ENCODE results near the gene ZDHHC22.

The ZDHHC22 gene

DNA sequence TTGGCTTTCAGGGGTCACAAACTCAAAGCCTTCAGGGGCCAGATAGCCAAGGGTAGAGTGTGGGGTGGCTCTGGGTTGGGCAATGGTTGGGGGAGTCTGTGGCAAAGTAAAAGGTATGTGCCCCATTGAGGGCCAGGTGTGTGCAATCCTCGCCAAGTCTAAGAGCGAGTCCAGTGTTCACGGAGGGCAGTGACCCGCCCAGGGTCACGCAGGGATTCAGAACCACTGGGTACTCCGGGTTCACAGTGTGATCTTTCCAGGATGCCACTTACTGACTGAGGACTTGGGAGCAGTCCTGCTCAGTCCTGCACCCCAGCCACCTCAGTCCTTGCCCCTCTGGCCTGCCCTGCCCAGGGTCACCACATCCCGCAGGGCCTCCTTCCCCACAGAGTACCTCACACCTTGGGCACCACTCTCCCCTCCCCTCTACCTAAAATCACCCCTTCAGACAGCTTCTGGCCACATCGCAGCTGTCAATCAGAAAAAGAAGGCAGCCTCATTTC is 15.7 kb downstream of the ZDHHC22 start:
- DNase-seq, result no peak

DNA sequence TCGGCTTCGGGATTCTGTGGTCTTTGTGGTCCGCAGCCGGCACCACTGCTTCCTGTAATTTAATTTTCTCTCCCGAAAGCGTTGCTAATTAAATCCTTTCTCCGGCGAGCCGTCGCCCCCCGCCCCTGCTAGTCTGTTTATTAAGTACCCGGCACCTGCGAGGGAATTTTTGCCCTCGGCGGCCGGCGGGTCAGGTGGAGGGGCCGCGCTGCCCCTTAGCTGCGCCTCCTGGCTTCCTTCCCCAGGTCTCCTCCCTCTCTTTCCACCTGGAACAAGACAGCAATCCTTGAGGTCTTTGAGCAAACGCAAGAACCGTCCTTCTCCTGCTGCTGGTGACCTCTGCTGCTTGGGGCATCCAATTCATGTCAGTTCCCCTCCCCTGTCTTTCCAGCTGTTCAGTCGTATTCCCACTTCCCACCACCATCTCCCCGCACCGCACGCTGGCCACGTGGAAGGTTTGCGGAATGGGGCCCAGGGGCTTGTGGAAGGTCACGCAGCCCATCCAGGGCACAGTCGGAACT is 16.2 kb downstream of the ZDHHC22 start:
- DNase-seq, result no peak

DNA sequence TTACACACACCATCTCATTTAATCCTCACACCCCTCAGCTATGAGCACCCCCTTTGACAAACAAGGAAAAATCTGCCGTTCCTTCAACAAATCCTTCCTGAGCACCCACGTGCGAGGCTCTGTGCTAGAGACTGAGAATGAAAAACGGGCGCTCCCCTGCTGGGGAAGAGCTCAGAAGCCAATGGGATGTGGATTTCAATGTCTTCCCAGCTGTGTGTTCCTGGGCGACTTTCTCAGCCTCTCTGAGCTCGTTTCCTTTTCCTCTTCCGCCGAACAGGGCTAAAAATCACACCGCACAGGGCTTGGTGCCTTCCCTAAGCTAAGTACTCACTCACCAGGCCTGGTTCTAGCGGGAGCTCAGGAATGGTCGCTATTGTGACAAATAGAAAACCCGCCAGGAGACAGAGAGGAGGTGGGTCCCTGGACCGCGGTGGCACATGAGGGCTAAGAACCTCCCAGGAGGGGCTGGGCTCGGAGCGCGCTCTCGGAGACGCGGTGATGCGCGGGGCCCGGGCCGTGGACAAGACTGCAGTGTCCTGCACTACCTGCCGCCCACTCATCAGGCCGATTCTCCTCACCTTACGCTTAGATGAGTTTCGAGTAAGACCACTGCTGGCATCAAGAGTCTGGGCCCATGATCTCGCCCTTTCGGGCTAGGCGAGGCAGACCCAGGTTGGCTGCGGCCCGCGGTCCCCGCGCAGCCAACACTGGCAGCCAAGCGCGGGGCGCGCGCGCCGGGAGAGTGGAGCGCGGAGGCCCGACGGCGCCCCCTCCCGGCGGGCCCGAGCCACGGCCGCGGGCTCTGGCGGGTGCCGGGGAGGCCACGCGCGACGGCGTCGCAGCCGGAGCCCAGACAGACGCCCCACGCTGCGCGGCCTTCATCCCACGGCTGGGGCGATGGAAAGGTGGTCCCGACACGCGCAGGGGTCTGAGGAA is 17.0 kb downstream of the ZDHHC22 start:
- peak in 1 of 2 experiments; percentile 41 for DNase-seq

DNA sequence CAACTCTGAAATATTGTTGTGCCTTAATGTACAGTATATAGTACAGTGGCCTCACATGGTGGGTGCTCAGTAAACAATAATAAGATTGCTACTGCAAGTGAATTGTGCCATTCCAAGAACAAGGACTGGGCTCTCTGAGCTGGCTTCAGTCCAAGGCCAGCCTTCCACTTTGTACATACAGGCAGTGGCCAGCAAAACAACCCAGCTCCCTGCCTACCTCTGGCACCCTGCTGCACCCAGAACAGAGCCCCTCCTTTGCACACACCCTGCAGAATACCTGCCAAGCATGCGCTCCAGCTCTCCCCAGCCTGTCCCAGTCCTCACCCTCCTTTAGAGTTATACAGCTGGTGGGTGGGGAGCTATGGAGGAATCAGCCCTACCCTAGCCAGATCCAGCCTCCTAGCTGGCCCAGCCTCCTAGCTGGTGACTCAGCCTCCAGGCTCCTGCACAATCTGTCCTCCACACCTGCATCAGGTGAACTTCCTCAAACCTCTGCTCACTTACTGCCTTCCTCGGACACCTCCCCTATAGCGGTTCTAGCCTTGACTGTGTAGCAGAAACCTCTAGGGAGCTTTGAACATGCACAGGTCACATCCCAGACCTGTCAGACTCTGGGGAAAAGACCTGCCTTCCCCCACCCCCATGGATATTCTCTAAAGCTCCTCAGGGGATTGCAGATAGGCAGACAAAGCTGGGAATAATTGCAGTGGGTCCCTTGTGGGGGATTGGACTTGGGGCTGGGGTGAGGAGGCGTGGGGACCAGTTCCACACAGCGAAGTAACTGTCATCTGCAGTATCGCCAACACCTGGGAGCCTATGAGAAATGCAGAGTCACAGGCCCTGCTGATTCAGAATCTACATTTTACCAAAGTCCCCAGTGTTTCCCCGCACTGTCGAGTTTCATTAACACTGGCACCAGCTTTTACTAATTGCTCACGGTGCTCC is 17.9 kb downstream of the ZDHHC22 start:
- DNase-seq, result peak in 1 of 2 experiments; percentile 66

DNA sequence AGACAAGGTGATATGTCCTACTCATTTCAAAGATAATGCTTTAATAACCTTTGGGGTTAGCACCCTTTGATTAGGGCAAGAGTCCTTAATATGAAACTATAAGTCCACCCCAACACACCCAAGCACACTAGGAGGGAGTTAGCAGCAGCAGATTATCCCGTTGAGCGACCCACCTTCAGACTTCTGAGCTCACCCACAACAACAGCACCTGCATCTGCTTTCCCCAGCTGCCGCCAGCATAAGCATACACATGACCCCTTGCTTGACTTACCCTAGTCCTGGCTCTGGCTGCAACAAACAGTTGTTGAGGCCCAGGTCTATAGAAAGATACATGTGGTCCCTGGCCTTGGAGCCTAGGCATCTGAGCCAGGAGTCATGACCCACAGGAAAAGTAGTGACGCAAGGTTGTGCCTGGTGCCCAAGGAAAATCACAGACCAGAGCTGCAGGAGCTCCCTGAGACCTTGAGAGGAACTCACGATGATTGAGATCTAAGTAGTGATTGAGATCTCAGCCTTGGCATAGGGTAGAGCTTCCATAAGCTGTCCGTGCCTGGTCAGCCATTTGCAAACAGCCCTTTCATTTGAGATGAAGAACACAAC is 19.0 kb downstream of the ZDHHC22 start:
- DNase-seq, result no peak

DNA sequence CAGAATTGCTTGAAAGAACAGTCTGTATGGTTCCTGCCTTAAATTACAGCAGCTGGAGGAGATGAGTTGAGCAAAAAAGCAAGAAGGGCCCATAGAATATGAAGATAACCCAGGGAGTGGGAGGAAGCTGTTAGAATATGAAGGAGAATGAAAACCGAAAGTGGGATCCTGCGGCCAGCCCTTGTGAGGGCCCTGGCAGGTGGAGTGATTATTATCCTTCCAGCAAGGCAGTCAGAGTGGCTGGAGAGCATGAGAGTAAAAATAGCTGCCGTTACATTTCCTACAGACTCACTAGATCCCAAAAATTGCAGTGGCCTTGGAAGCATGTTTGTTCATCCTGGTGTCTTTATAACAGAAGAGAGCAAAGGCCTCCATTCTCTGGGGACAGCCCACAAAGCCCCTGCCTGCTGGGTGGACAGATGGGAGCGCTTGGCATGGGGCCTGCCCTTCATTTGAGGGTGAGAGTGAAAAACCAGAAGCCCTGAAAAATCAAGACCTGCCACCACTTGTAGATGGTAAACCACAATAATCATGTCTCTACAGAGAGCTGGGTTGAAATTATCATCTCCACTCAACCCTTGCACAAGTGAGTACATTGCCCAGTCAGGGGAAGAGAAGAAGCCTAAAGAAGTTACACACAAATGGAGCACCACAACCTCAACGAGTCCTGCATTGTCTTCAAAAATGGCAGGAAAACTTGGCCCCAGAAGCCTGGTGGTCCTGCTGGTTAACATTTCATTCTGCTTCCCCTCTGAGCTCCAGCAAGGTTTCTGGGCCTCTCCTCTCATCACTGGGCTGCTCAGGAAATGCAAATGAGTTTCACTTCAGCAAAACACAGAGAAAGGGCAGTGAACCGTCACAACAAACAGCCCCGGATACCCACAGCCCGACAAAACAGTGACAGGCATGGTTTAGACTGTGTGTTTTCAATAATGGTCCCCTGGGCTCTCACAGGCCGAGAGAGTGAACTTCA is 20.5 kb downstream of the ZDHHC22 start:
- peak in 1 of 2 experiments; percentile 30 for DNase-seq

DNA sequence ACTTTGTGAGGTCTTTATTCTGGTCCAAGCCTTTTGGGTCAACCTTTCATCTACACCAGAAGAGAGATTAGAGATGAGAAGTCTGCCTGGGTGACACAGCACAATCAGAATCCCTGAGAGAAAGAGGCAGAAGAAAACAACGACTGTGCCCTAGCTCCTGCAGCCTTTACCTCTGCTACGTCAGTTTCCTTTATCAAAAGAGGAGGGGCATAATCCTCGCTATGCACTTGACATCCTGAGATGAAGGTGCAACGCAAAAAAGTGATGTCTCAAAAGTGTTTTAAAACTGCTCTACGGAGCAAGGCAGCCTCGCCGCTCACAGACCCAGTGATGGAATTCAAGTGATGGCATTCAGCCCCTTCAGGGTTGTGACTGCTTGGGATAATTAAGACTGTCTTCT is 21.7 kb downstream of the ZDHHC22 start:
- DNase-seq, result no peak

DNA sequence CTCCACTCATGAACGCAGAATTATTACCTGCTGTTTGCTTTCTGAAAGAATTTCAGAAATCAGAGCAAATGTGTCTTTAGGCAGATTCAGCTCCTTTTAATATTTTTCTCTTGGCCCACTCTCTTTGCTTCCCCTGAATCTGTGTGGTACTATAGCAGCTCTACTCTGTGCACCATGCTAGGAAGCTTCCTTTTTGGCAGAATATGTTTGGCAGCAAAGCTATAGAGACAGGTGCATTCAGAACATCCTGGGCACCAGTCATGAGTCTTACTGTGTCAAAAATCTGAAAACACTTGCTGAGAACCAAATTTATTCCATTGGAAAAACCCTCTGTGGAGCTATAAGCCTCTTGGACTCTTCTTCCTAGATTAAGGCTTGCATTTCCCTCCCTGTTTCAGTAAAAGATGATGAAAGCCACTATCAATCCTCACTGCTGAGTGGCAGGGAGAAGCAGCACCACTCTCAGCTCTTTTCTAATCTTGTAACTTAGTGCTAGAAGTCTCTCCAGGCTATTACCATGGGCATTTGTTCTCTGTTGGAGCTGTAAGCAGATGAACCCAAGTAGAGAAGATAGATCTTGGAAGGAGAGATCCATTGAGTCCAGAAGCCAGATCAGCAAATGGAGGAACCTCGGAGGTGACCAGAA is 25.3 kb downstream of the ZDHHC22 start:
- no peak for DNase-seq

DNA sequence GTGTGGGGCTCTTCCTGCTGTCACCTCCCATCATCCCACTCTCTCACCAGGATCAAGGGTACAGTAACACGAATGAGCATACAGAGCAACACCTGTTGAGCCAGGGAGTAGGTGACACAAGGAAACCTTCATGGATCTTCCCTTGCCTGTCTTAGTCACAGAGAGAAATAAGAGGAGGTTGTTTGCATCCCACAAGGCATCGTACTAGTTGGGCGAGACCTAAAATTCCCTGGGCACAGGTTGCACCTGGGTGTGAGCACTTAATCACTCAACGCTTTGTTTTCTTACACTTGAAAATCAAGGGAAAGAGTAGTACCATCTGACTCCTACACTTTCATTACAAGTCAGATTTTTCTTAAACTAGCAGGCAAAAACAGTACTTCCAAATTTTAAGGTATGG is 27.0 kb downstream of the ZDHHC22 start:
- DNase-seq, result no peak

DNA sequence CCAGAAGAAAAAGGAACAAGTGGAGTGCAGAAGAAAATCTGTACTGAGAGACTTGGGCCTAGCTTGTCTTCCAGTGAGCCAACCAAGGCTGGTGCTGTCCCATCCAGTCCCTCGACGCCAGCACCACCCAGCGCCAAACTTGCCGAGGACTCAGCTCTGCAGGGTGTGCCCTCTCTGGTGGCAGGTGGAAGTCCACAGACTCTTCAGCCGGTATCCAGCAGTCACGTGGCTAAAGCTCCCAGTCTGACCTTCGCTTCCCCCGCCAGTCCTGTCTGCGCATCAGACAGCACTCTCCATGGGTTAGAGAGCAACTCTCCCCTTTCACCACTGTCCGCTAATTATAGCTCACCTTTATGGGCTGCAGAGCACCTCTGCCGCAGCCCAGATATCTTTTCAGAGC is 27.9 kb downstream of the ZDHHC22 start:
- DNase-seq, result no peak

DNA sequence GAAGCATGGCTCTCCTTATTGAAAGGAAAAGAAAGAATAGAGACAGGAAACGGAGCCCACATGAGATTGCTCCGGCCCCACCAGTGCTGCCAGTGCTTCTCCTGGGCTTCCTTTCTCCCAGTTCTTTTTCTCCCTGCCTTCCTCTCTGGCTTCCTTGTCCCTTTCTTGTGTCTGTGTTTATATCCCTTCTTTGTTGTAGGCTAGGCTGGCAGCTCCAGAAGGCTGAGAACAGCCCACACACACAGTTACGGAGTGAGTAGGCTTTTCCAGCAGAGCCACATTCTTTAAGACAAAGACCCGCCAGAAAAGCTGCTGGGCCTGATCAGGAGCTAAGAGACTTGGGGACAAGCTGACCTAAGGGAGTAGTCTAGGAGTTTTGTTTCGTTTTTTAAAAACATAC is 30.6 kb downstream of the ZDHHC22 start:
- no peak for DNase-seq

DNA sequence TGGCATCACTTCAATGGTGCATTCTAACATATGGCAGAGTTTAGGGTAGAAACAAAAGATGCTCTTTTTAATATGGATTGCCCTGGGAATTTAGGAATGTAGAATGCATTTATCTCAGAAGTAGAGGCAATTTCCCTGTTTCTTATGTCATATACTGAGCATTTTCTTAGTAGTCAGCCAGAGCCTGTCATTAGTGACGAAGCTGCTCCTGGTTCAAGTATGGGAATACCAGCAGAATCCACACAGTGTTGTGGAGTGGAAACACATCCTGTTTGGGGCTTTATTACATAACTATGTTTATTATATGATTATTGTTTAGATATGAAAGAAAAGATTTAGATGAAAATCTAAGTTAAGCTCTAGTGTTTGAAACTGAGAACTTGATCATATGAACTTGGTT is 31.3 kb downstream of the ZDHHC22 start:
- DNase-seq, result no peak

DNA sequence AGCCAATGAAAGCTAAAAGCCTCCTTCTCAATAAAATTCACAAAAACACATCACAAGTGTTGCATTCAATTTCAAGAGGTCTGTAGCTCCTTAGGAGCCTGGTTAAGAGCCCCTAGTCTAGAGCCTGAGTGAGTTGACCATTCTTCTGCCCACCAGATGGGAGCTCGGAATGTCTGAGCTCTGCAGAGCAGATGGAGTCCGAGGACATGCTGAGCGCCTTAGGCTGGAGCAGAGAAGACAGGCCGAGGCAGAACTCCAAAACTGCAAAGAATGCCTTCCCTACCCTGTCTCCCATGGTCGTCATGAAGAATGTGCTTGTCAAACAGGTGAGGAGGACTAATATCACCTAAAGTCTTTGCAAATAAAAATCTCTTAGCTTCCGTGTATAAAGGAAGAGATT is 31.9 kb downstream of the ZDHHC22 start:
- no peak for DNase-seq

DNA sequence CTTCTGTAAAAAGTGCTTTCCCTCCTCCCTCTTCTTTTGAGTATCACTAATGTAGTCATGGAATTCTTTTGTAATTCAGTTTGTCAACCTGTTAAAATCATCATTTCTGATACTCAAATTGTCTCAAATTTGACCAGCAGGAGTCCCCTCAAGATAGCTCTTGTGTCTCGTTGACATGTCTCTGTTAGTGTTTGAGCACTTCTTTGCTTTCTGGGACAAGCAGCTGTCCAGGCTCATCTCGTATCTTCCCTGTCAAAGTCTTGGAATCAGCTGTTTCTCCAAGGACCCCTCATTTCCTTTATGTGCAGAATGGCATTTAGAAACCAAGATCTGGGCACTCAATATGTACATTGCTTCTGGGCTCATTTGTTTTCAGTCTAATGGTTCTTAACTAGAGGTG is 32.8 kb downstream of the ZDHHC22 start:
- no peak for DNase-seq

DNA sequence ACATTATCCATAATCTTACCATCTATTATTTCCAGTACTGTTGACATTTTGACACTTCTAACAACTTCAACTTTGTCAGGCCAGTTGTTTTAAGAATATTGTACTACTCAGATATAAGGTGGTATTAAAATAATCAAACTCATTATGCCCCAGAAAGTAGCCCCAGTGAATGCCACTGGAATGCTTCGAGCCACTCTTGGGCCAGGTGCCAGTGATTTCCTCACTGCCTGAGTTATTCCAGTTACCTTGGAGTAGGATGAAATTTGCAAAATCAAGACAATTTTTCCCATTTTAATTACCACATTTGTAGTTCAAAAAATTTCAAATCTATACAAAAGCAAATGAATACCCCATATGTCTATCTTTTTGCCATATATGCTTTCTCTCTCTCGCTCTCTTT is 34.4 kb downstream of the ZDHHC22 start:
- no peak for DNase-seq

DNA sequence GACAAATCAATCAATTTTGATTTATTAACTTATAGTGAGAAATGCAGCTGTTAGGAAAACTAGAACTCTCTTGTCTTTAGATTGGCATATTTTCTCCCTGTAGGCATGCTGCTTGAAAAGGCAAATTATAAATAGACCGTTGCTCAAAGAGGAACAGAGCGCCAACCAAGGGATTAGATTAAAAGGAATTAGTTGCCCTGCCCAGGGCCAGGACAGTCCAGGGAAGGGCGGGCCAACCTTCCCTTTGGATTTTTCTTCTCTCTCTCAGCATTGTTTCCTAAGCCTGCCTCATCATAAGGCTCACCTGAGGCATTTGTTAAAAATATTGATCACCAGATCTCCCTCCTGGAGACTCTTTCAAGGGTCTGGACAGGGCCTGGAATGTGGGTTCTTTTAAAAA is 34.9 kb downstream of the ZDHHC22 start:
- no peak for DNase-seq

DNA sequence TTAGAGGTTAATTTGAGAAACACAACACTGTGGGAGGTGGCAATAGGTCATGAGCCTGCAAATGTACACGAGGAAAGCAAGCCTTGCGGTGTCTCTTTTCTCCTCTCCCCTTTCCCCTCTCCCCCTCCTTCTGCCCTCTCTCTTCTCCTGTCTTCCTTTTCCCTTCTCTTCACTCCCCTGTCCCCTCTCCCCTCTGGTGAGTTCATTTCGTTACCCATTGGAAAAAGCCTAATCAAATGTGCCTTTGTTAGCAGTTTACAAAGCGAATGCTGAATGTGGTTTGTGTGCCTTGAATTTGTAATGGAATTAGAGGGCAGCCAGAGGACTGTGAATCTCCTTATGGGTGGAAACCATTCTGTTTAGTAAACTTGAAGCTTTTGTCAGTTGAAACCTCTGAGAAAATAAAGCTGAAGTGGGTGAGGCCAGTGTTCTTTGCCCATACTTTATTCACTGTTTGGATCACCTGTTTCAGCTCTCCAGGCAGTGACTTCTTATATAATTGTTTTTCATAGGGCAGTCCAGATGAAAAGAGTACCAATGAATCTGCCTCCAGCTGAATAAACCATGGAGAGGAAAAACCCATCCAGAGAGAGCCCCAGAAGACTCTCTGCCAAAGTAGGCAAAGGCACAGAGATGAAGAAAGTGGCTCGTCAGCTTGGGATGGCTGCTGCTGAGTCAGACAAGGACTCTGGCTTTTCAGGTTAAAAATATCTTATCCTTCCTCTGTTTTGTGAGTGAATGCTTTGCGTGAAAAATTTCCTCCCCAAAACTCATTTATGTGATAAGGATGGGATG is 36.2 kb downstream of the ZDHHC22 start:
- DNase-seq, result no peak

DNA sequence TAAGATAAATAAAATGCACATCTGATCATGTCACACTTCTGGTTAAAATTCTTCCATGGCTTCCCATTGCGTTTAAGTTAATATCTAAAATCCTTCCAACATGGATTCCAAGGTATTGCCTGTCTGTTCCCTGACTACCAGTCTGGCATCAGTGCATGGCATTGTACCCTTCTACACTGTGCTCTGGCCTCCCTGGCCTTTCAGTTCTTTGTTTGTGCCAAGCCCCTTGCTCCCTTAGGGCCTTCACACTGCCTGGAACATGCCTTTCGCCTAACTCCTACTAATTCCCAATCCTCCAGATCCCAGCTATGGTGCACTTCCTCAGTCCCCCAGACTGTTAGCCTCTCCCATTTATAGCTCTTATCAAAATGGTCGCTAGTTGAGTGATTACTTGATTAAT is 37.2 kb downstream of the ZDHHC22 start:
- no peak for DNase-seq

DNA sequence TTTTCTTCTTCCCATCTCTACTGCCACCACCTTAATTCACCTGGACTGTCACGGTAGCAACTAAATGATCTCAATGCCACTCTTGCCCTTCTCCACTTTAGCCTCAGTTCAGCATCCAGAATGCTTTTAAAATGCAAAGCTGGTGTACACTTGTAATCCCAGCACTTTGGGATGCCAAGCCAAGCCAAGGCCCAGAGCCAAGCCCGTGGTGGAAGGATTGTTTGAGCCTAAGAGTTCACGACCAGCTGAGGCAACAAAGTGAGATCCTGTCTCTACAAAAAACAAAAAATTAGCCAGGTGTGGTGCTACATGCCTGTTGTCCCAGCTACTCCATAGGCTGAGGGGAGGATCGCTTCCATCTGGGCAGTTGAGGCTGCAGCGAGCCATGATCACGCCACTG is 37.6 kb downstream of the ZDHHC22 start:
- DNase-seq, result peak in 1 of 2 experiments; percentile 15

DNA sequence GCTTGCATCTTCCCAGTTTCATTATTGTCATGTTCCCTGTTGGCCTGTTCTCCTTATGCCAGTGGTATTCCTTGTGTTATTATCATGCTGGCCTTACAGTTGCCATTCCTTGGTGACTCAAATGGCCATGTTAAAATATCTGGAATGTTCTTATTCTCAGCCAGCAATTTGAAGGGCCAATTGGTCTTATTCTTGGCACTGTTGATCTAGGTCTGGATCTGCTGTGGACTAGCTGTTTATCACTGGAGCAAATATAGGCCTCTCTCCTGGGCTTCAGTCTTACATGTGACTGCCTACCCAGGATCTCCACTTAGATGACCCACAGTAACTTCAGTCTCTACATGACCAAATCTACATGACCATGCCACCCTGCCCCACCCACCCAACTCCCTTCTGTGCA is 38.1 kb downstream of the ZDHHC22 start:
- no peak for DNase-seq
